NT2/D1 (cell line): Measurements from ENCODE around the gene TOP3A.

Experiments used
- DNase-seq: peaks from one replicate; pipeline ENCODE4 v3.0.0-alpha.2; 2011; ENCODE audit warnings: low read depth, low spot score
- H3K27me3 ChIP-seq: 2 replicates; pipeline ENCODE4 v1.6.0; 2011; ENCODE audit warnings: mild to moderate bottlenecking; ENCODE audit not compliant: insufficient read length, insufficient read depth
- H3K36me3 ChIP-seq: 2 replicates; pipeline ENCODE4 v1.6.1; 2011; ENCODE audit warnings: mild to moderate bottlenecking, low read length, mixed read lengths; ENCODE audit not compliant: insufficient read depth, insufficient read length
- H3K4me1 ChIP-seq: 2 replicates; pipeline ENCODE4 v1.5.1; 2011; ENCODE audit not compliant: insufficient read depth, insufficient read length
- H3K4me3 ChIP-seq: 2 replicates; pipeline ENCODE4 v1.5.1; 2011; ENCODE audit warnings: low read depth; ENCODE audit not compliant: insufficient read length
- H3K9ac ChIP-seq: 2 replicates; pipeline ENCODE4 v1.6.0; 2011; ENCODE audit warnings: low read depth; ENCODE audit not compliant: insufficient read length
- H3K9me3 ChIP-seq: 2 replicates; pipeline ENCODE4 v1.5.1; 2011; ENCODE audit warnings: mild to moderate bottlenecking, low read length; ENCODE audit not compliant: insufficient read depth
- SUZ12 ChIP-seq: IDR thresholded peaks from 2 replicates; pipeline ENCODE4 v1.6.1; 2011; ENCODE audit not compliant: insufficient read length, insufficient read depth; ENCODE audit errors: extremely low read depth
- YY1 ChIP-seq: IDR thresholded peaks from 2 replicates; pipeline ENCODE4 v1.6.1; 2011; ENCODE audit not compliant: insufficient read length, insufficient read depth
- ZNF274 ChIP-seq: IDR thresholded peaks from 2 replicates; pipeline ENCODE4 v1.6.1; 2011; ENCODE audit warnings: mild to moderate bottlenecking, low read depth, low read length

TOP3A gene

GRCh38 chr17:18328643-18329204 is 13.9 kb upstream of the TOP3A start:
- H3K9ac ChIP-seq, result no peak overlapping the region
- H3K4me1 ChIP-seq, result peaks cover 2% of the 10 kb centered on the region
- TF ChIP-seq YY1 (no peak), SUZ12 (no peak), ZNF274 (no peak)
- H3K27me3 ChIP-seq, result no peaks in the 10 kb centered on the region
- no peak for DNase-seq
- H3K4me3 ChIP-seq, result no peak overlapping the region
- peaks cover 6% of the 10 kb centered on the region; the same call in 1 of the 2 replicates for H3K9me3 ChIP-seq
- H3K36me3 ChIP-seq, result peaks cover 80% of the 10 kb centered on the region

GRCh38 chr17:18327556-18327955 is 12.8 kb upstream of the TOP3A start:
- Histone ChIP-seq H3K9me3 (peaks cover 6% of the 10 kb centered on the region; the same call in 1 of the 2 replicates), H3K36me3 (peaks cover 86% of the 10 kb centered on the region), H3K4me1 (peaks cover 1% of the 10 kb centered on the region), H3K27me3 (no peaks in the 10 kb centered on the region), H3K9ac (no peak overlapping the region), H3K4me3 (no peak overlapping the region)
- TF ChIP-seq ZNF274, result no peak
- no peak for TF ChIP-seq SUZ12
- no peak for TF ChIP-seq YY1
- no peak for DNase-seq

GRCh38 chr17:18327093-18327492 is 12.3 kb upstream of the TOP3A start:
- no peaks in the 10 kb centered on the region for H3K4me1 ChIP-seq
- H3K27me3 ChIP-seq, result no peaks in the 10 kb centered on the region
- H3K36me3 ChIP-seq, result peaks cover 84% of the 10 kb centered on the region
- H3K9me3 ChIP-seq, result peaks cover 6% of the 10 kb centered on the region; the same call in 1 of the 2 replicates
- no peak overlapping the region for H3K4me3 ChIP-seq
- no peak overlapping the region for H3K9ac ChIP-seq
- no peak for DNase-seq
- no peak for TF ChIP-seq SUZ12
- TF ChIP-seq YY1, result no peak
- TF ChIP-seq ZNF274, result no peak

GRCh38 chr17:18326572-18326971 is 11.8 kb upstream of the TOP3A start:
- Histone ChIP-seq H3K4me3 (no peak overlapping the region), H3K36me3 (peaks cover 79% of the 10 kb centered on the region), H3K9me3 (peaks cover 6% of the 10 kb centered on the region; the same call in 1 of the 2 replicates), H3K27me3 (no peaks in the 10 kb centered on the region), H3K9ac (no peak overlapping the region), H3K4me1 (no peaks in the 10 kb centered on the region)
- no peak for TF ChIP-seq SUZ12
- no peak for TF ChIP-seq ZNF274
- TF ChIP-seq YY1, result no peak
- no peak for DNase-seq

GRCh38 chr17:18326039-18326438 is 11.2 kb upstream of the TOP3A start:
- TF ChIP-seq SUZ12, result no peak
- TF ChIP-seq YY1, result no peak
- TF ChIP-seq ZNF274, result no peak
- H3K9me3 ChIP-seq, result peaks cover 6% of the 10 kb centered on the region; the same call in 1 of the 2 replicates
- H3K4me3 ChIP-seq, result no peak overlapping the region
- H3K9ac ChIP-seq, result no peak overlapping the region
- H3K36me3 ChIP-seq, result peaks cover 79% of the 10 kb centered on the region
- no peaks in the 10 kb centered on the region for H3K4me1 ChIP-seq
- H3K27me3 ChIP-seq, result no peaks in the 10 kb centered on the region
- DNase-seq, result no peak

GRCh38 chr17:18324140-18325050 is 9.6 kb upstream of the TOP3A start:
- Histone ChIP-seq H3K4me3 (no peak overlapping the region), H3K9ac (no peak overlapping the region), H3K4me1 (peaks cover 2% of the 10 kb centered on the region), H3K36me3 (peaks cover 84% of the 10 kb centered on the region), H3K9me3 (peaks cover 6% of the 10 kb centered on the region; the same call in 1 of the 2 replicates), H3K27me3 (no peaks in the 10 kb centered on the region)
- DNase-seq, result no peak
- no peak for TF ChIP-seq ZNF274
- no peak for TF ChIP-seq SUZ12
- TF ChIP-seq YY1, result no peak
